Activated CD4-positive, alpha-beta T cell treated with anti-CD3 and anti-CD28 coated beads for 36 hours (primary cell): ENCODE results near the gene USPL1. TPM values are rescaled to one million over a fixed set of nuclear protein-coding genes. Genes with fewer than 3 reads are reported as not detected.

Experiments used
- ATAC-seq: fragments of 200-7000 bp; cut with Tn5 transposase; one replicate; pipeline ENCODE4 v1.10.0; 2021; ENCODE audit warnings: mild to moderate bottlenecking, moderate library complexity
- CTCF ChIA-PET: fragments of 350-600 bp; sonication (Branson Sonifier 250); formaldehyde crosslinking; loops from one replicate; lab custom pipeline; 2021; ENCODE audit warnings: antibody characterized with exemption; lab: Charles Lee
- POLR2A ChIA-PET: fragments of 350-600 bp; sonication (Branson Sonifier 250); formaldehyde crosslinking; loops from one replicate; lab custom pipeline; 2021; ENCODE audit warnings: antibody characterized with exemption, inconsistent platforms; lab: Charles Lee
- DNase-seq: peaks from one replicate; pipeline ENCODE4 v3.0.0-alpha.2; 2020
- H3K27ac Mint-ChIP-seq: one replicate; pipeline ENCODE4 v1.8.0; 2021; ENCODE audit warnings: mixed read lengths
- H3K27me3 Mint-ChIP-seq: one replicate; pipeline ENCODE4 v1.8.0; 2021; ENCODE audit warnings: mixed read lengths
- H3K36me3 Mint-ChIP-seq: one replicate; pipeline ENCODE4 v1.8.0; 2021; ENCODE audit warnings: low read depth, mixed read lengths
- H3K4me1 Mint-ChIP-seq: one replicate; pipeline ENCODE4 v1.8.0; 2021; ENCODE audit warnings: mixed read lengths
- H3K4me3 Mint-ChIP-seq: one replicate; pipeline ENCODE4 v1.8.0; 2021; ENCODE audit warnings: mild to moderate bottlenecking, moderate library complexity, mixed read lengths
- H3K9me3 Mint-ChIP-seq: one replicate; pipeline ENCODE4 v1.8.0; 2021; ENCODE audit warnings: low read depth, mixed read lengths
- intact Hi-C, 2 experiments: fragments of 100-400 bp; cut with DNase I in 1 of 2; cut with micrococcal nuclease in 1 of 2; formaldehyde crosslinking; loops; one replicate each; pipeline versions ENCODE4 v1.14.2 to v1.15.1; 2022 to 2024; cut with DNase I, micrococcal nuclease
- total RNA-seq, 2 experiments: library from RNA; stranded (reverse); gene quantifications; one replicate each; pipeline ENCODE4 v1.2.3, GENCODE V29; 2021

The USPL1 gene
- 10 to 100 TPM; 14.8 to 16.9 TPM for total RNA-seq

DNA sequence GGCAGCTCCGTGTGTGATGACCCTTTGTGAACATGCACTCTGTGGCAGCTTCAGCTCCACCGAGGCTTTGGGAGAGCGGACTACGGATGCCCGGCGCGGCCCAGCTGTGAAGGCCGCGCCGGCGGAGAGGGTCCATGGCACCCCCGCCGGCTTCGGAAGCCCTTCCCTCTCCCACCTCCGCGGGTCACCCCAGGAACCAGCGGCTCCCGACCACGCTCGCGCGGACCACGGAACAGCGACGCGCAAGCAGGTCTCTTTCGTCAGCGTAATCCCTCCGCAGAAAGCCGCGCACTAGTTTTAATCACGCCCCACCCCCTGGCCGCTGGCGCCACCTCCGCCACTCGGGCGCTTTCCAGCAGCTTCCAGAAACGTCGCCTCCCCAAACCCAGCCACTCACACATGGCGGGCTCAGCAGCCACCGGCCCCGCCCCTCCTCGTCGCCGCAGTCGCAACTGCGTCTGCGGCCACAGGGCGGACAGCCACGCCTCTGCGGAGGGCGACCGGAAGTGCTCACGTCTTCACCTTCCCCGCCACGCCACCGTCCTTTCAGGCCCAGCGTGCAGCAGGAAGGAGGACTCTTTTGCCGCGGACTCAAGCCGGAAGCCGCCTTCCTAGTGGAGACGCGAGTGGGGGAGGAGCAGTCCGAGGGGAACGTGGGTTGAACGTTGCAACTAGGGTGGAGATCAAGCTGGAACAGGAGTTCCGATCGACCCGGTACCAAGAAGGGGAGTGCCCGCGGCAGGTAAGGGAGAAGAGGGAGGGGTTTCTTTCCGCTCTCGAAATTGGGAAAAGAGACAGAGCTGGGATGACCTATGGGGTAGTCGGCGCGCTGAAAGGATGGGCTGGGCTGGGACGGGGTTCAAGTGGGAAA lies at the start of gene USPL1:
TSS of gene USPL1 (plus strand) at position 606 of the 871 bp plus-strand sequence. CDS start 3,221 bp downstream, outside the sequence.
- H3K36me3 Mint-ChIP-seq: peaks cover 11% of the 10 kb centered on the region
- H3K27ac Mint-ChIP-seq: no peak within 1 kb of the TSS
- POLR2A ChIA-PET: interaction anchor here (0.7 to 1.7 kb wide), 9 partner anchors 9 to 472 kb away, joined by 3 to 19 read pairs (median 3); partner anchors contain the start of genes HMGB1 and KATNAL1
- H3K9me3 Mint-ChIP-seq: no peaks in the 10 kb centered on the region
- DNase-seq (peak; percentile 99), ATAC-seq (peak; percentile 92)
- H3K4me1 Mint-ChIP-seq: peaks cover 31% of the 10 kb centered on the region
- intact Hi-C loops: loop anchor here (1.0 to 5.0 kb wide), 25 partner anchors 9 to 1022 kb away; partner anchors contain the start of genes KATNAL1 (in 2 of the 2), UBL3 (in 2 of the 2), SLC7A1 (in 1 of the 2) and UBE2L5 (in 1 of the 2)
- H3K27me3 Mint-ChIP-seq: no peaks in the 10 kb centered on the region
- CTCF ChIA-PET: interaction anchor here (0.6 to 1.7 kb wide), 9 partner anchors 9 to 502 kb away, joined by 3 to 5 read pairs (median 3); no protein-coding TSS in a partner anchor
- no peak within 1 kb of the TSS for H3K4me3 Mint-ChIP-seq

DNA sequence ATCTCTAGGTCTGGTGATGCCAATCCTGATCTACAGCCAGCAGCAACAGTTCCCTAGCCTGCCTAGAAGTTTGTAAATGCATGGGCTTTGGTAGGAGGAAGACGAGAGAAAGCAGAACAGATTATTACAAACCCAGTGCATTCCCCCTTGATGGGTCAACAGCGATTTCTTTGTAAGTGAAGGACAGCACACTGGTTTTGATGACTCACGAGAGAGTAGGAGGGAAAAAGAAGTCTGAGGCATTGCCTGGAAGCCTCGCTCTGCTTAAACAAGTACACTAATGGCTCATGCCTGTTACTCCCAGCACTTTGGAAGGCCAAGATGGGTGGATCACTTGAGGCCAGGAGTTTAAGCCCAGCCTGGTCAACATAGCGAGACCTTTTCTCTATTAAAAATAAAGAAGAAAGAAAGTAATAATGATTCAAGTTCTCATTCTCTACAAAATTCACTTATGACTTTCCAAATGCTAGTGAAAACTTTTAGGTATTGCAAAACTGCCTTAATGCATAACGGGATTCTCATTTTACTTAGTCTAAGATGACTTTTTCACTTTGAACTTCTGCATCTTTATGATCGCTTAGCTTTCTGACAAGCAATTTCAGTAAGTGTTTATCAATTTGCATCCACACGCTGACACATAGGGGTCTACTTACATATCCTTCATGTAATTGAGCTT lies 47.7 kb upstream of the USPL1 start:
- CTCF ChIA-PET: interaction anchor here (0.6 kb wide), 1 partner anchor 66 kb away, joined by 3 read pairs; no protein-coding TSS in a partner anchor
- ATAC-seq (peak; percentile 52), DNase-seq (peak; percentile 23)
- Mint-ChIP-seq H3K36me3 (no peaks in the 10 kb centered on the region), H3K27ac (no peak overlapping the region), H3K9me3 (no peaks in the 10 kb centered on the region), H3K27me3 (no peaks in the 10 kb centered on the region), H3K4me1 (peaks cover 23% of the 10 kb centered on the region), H3K4me3 (no peak overlapping the region)
- POLR2A ChIA-PET: no interaction called here
- intact Hi-C loops: loop anchor here (10.0 kb wide), 2 partner anchors 165 to 195 kb away; no protein-coding TSS in a partner anchor

DNA sequence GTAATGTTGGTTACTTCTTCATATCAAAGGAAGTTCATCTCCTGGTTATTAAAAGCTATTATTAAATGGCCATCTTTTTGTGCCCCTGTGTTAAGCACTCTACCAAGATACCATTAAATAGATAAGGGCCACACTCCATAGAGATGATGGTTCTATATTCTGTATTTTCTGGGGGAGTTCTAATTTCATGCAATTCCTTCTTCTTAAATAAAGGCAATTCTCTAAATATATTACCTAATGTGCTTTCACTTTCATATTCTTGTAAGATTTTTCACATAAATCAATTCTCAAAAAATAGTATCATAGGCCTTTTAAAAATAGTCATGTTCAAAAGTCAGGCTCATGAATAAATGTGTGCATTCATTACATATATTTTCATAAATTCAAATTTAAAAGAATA lies 47.0 kb upstream of the USPL1 start:
- ChIA-PET POLR2A (no interaction called here), CTCF (interaction anchor here (0.5 to 1.1 kb wide), 3 partner anchors 67 to 438 kb away, joined by 3 to 4 read pairs (median 3); no protein-coding TSS in a partner anchor)
- H3K27me3 Mint-ChIP-seq: no peaks in the 10 kb centered on the region
- H3K27ac Mint-ChIP-seq: no peak overlapping the region
- no peaks in the 10 kb centered on the region for H3K36me3 Mint-ChIP-seq
- no peak for ATAC-seq
- H3K4me3 Mint-ChIP-seq: no peak overlapping the region
- H3K4me1 Mint-ChIP-seq: peaks cover 23% of the 10 kb centered on the region
- intact Hi-C loops: loop anchor here (10.0 kb wide), 2 partner anchors 166 to 196 kb away; no protein-coding TSS in a partner anchor
- DNase-seq: no peak
- no peaks in the 10 kb centered on the region for H3K9me3 Mint-ChIP-seq

DNA sequence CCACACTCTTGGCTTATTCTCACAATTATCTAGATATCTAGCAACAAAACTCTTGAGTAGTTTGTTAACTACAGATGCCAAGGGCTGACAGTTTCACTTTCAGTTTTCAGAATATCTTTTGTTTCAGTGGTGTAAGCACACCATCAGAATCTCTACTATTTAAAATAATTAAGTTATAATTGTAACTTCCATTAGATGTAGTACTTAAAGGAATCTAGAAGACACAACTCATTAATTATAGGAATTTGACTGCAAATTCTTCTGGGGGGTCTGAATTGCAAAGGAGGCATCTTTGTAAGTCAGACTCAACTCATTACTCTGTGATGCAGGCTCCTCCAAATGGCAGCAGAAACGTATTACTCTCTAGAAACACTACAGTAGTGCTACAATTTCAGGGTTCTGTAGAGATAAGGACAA lies 44.9 kb upstream of the USPL1 start:
- Mint-ChIP-seq H3K4me1 (peaks cover 40% of the 10 kb centered on the region), H3K9me3 (no peaks in the 10 kb centered on the region), H3K27me3 (no peaks in the 10 kb centered on the region), H3K36me3 (no peaks in the 10 kb centered on the region), H3K27ac (peak overlapping the region; percentile 72), H3K4me3 (peak overlapping the region; percentile 55)
- CTCF ChIA-PET: interaction anchor here (0.6 to 1.5 kb wide), 4 partner anchors 9 to 441 kb away, joined by 3 to 6 read pairs (median 4); partner anchors contain the start of gene KATNAL1
- ATAC-seq (peak; percentile 54), DNase-seq (peak; percentile 27)
- intact Hi-C loops: loop anchor here (1.0 to 10.0 kb wide), 5 partner anchors 44 to 441 kb away; partner anchors contain the start of genes HMGB1 (in 1 of the 2) and USPL1 (in 1 of the 2)
- POLR2A ChIA-PET: no interaction called here

DNA sequence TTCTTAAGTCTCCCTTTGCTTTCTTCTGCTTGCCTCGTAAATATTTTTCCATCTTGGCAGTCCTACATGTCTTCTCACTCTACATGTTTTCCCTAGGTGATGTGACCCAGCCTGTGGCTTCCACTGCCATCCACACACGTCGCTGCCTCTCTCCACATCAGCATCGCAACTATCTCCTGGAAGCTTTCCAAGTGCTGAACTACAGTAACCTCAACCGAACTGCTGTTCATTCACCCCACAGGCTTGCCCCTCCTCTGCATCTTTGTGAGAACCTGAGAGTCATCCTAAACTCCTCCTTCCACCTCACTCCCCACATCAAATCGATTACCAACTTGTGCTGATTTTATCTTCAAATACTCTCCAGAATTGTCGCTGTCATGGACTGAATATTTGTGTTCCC lies 41.2 kb upstream of the USPL1 start:
- Mint-ChIP-seq H3K36me3 (no peaks in the 10 kb centered on the region), H3K27ac (peak overlapping the region; percentile 7), H3K9me3 (no peaks in the 10 kb centered on the region), H3K4me1 (peaks cover 29% of the 10 kb centered on the region), H3K27me3 (no peaks in the 10 kb centered on the region), H3K4me3 (no peak overlapping the region)
- POLR2A ChIA-PET: interaction anchor here (1.6 kb wide), 1 partner anchor 111 kb away, joined by 4 read pairs; the partner anchor contains the start of gene HMGB1
- intact Hi-C loops: loop anchor here (2.0 to 10.0 kb wide), 5 partner anchors 40 to 226 kb away; partner anchors contain the start of genes HMGB1 (in 1 of the 2) and USPL1 (in 1 of the 2)
- ATAC-seq (peak; percentile 80), DNase-seq (peak; percentile 67)
- CTCF ChIA-PET: interaction anchor here (0.5 to 1.1 kb wide), 4 partner anchors 27 to 223 kb away, joined by 3 read pairs; no protein-coding TSS in a partner anchor

DNA sequence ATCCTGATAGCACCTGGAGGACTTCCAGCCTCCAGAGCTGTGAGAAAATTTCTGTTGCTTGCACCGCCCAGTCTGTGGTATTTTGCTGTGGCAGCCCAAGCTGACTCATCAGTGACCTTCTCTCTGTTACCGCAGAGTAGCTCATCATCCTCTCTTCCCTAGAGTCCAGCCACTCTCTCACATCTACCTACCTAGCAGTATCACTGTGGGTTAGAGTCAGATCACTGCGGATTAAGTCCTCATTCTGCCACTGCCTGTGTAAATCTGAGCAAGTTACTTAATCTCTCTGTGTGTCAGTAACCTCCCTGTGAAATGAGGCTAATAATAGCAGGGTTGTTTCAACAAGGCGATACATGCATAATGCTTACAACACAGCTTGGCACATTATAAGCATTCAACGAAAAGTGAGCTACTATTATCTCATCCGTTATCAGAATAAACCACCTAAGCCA lies 40.3 kb upstream of the USPL1 start:
- CTCF ChIA-PET: interaction anchor here (0.6 kb wide), 2 partner anchors 122 to 224 kb away, joined by 3 read pairs; no protein-coding TSS in a partner anchor
- DNase-seq (peak; percentile 65), ATAC-seq (peak; percentile 70)
- intact Hi-C loops: loop anchor here (1.0 to 10.0 kb wide), 6 partner anchors 39 to 225 kb away; partner anchors contain the start of genes HMGB1 (in 1 of the 2) and USPL1 (in 1 of the 2)
- peaks cover 22% of the 10 kb centered on the region for H3K4me1 Mint-ChIP-seq
- no peaks in the 10 kb centered on the region for H3K9me3 Mint-ChIP-seq
- no peaks in the 10 kb centered on the region for H3K36me3 Mint-ChIP-seq
- H3K27me3 Mint-ChIP-seq: no peaks in the 10 kb centered on the region
- POLR2A ChIA-PET: interaction anchor here (0.6 to 1.6 kb wide), 3 partner anchors 39 to 112 kb away, joined by 3 to 4 read pairs (median 4); partner anchors contain the start of genes HMGB1 and USPL1
- H3K4me3 Mint-ChIP-seq: no peak overlapping the region
- no peak overlapping the region for H3K27ac Mint-ChIP-seq

DNA sequence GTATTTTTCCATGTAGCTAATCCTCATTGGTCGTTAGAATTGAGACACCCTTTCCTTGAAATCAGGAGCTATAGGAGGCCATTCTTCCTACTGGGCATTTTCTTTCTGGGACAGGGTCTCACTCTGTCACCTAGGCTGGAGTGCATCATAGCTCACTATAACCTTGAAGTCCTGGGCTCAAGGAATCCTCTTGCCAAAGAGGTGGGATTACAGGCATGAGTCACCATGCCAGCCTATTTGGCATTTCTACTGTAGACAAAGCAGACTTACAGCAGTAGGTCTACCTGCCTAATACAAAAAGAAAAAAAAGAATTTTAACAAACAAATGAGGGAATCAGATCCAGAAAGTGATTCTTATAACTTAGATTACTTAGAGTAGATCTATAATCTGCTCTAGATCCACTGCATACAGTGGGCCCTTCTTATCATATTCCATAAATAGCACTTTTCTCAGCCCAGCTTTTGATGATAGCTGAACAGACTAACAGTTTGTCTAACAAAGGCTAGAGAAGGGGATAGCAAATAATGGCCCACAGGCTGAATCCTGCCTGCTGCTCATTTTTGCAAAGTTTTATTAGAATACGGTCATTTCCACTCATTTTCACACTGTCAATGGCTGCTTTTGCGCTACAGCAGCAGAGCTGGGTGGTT lies 36.7 kb upstream of the USPL1 start:
- Mint-ChIP-seq H3K4me3 (no peak overlapping the region), H3K4me1 (peaks cover 19% of the 10 kb centered on the region), H3K27me3 (no peaks in the 10 kb centered on the region), H3K27ac (no peak overlapping the region), H3K36me3 (no peaks in the 10 kb centered on the region), H3K9me3 (no peaks in the 10 kb centered on the region)
- CTCF ChIA-PET: interaction anchor here (0.6 to 1.3 kb wide), 6 partner anchors 14 to 225 kb away, joined by 3 to 5 read pairs (median 4); no protein-coding TSS in a partner anchor
- DNase-seq: no peak
- ATAC-seq: no peak
- POLR2A ChIA-PET: no interaction called here
- intact Hi-C loops: loop anchor here (5.0 to 10.0 kb wide), 2 partner anchors 221 to 446 kb away; no protein-coding TSS in a partner anchor

DNA sequence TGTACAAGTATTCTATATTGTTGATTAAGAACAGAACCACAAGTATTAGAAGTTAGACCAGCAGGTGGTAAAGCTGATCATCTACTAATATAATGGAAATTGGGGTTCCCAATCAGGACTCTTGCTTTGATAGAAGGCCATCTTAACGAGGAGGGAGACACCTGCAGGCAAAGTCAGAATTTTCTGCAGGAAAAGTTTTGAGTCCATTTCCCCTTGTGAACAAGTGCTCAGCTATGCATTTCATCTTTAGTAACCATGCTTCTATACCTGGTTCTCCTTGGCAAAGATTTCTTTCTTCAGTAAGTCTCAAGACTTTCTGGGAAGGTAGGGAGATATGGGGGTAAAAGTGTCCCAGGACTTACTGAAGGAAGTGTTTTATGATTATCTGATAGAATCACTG lies 36.1 kb upstream of the USPL1 start:
- H3K4me3 Mint-ChIP-seq: no peak overlapping the region
- H3K9me3 Mint-ChIP-seq: no peaks in the 10 kb centered on the region
- no peaks in the 10 kb centered on the region for H3K27me3 Mint-ChIP-seq
- no peak overlapping the region for H3K27ac Mint-ChIP-seq
- ATAC-seq (no peak), DNase-seq (peak; percentile 12)
- intact Hi-C loops: loop anchor here (5.0 to 10.0 kb wide), 2 partner anchors 221 to 447 kb away; no protein-coding TSS in a partner anchor
- CTCF ChIA-PET: interaction anchor here (0.6 to 1.3 kb wide), 8 partner anchors 8 to 452 kb away, joined by 3 to 5 read pairs (median 3); no protein-coding TSS in a partner anchor
- POLR2A ChIA-PET: no interaction called here
- H3K36me3 Mint-ChIP-seq: no peaks in the 10 kb centered on the region
- peaks cover 16% of the 10 kb centered on the region for H3K4me1 Mint-ChIP-seq

DNA sequence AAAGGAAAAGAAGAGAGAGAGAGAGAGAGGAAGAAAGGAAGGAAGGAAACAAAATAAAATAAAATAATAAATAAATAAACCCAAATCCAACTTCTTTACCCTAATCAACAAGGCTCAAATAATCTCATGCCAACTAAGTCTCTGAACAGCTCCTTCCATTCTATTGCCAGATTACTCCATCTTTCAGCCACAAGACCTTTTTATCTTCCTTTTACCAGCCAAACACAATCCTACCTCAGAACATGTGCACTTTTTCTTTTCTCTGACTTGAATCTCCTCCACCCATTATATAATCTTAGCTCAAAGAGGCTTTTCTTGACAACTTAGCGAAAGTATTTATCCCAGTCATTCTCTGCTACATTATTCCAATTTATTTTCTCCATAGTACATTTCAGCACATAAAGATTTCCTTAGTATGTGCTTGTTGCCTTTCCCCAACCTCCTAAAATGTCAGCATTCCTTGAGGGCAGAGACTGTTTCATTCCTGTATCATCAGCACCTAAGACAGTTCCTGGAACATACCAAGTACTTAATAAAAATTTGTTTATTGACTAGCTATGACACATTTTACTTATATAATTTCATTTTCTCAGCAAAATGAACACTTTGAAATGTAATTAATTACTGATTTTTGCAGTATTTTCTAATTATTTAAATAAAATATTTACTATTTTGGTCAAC lies 33.5 kb upstream of the USPL1 start:
- ChIA-PET CTCF (interaction anchor here (0.6 to 1.1 kb wide), 3 partner anchors 23 to 454 kb away, joined by 3 to 4 read pairs (median 3); no protein-coding TSS in a partner anchor), POLR2A (no interaction called here)
- no peaks in the 10 kb centered on the region for H3K4me1 Mint-ChIP-seq
- intact Hi-C loops: loop anchor here (5.0 to 10.0 kb wide), 2 partner anchors 218 to 449 kb away; no protein-coding TSS in a partner anchor
- no peak for DNase-seq
- H3K27ac Mint-ChIP-seq: no peak overlapping the region
- H3K27me3 Mint-ChIP-seq: no peaks in the 10 kb centered on the region
- ATAC-seq: no peak
- H3K36me3 Mint-ChIP-seq: no peaks in the 10 kb centered on the region
- H3K4me3 Mint-ChIP-seq: no peak overlapping the region
- H3K9me3 Mint-ChIP-seq: no peaks in the 10 kb centered on the region
